IMR-90 (cell line): Measurements from ENCODE around the gene TDRKH. TPM values are rescaled to one million over a fixed set of nuclear protein-coding genes. Genes with fewer than 3 reads are reported as not detected.

ENCODE experiments used
- ATAC-seq: fragments of 200-7000 bp; cut with Tn5 transposase; 2 replicates; pipeline ENCODE4 v1.9.1; 2020; ENCODE audit warnings: low read depth, mild to moderate bottlenecking, moderate library complexity
- BruUV-seq: library from RNA; stranded (reverse); fragments of 400-500 nt; replicated peaks from 2 replicates; lab custom pipeline; 2021; lab: Mats Ljungman, UMichigan
- CTCF ChIA-PET: fragments of 300-600 bp; formaldehyde crosslinking; extraction: SDS; loops from one replicate; lab custom pipeline; 2021; ENCODE audit warnings: antibody characterized with exemption; lab: Yijun Ruan, JAX
- POLR2A ChIA-PET: fragments of 300-600 bp; sonication (Branson Sonifier 250); formaldehyde crosslinking; loops from one replicate; lab custom pipeline; 2022; ENCODE audit warnings: antibody characterized with exemption; ENCODE audit not compliant: unreplicated experiment; lab: Charles Lee
- DNase-seq: peaks from one replicate; pipeline ENCODE4 v3.0.0; 2013
- H2AFZ ChIP-seq: replicated peaks from 2 replicates; pipeline ENCODE3; 2013; ENCODE audit warnings: low read length, mild to moderate bottlenecking; ENCODE audit not compliant: poor library complexity
- H2AK5ac ChIP-seq: 2 replicates; pipeline ENCODE4 v1.6.1; 2013; ENCODE audit warnings: low read depth, low read length, inconsistent platforms
- H2AK9ac ChIP-seq: replicated peaks from 2 replicates; pipeline ENCODE3; 2013; ENCODE audit warnings: mild to moderate bottlenecking, low read depth, low read length, moderate library complexity; ENCODE audit not compliant: poor library complexity
- H2BK120ac ChIP-seq: 2 replicates; pipeline ENCODE4 v1.6.1; 2013; ENCODE audit warnings: low read depth, low read length, inconsistent platforms
- H2BK15ac ChIP-seq: 3 replicates; pipeline ENCODE4 v1.6.1; 2013; ENCODE audit warnings: low read depth, low read length, inconsistent platforms
- H2BK20ac ChIP-seq: 2 replicates; pipeline ENCODE4 v1.6.1; 2013; ENCODE audit warnings: low read depth, mild to moderate bottlenecking, inconsistent platforms, low read length, moderate library complexity
- H2BK5ac ChIP-seq: 2 replicates; pipeline ENCODE4 v1.6.1; 2013; ENCODE audit warnings: mild to moderate bottlenecking, low read depth, low read length, inconsistent platforms; ENCODE audit not compliant: poor library complexity, severe bottlenecking
- H3K14ac ChIP-seq: replicated peaks from 2 replicates; pipeline ENCODE4 v1.6.1; 2013; ENCODE audit warnings: low read depth, low read length, inconsistent platforms
- H3K18ac ChIP-seq: 2 replicates; pipeline ENCODE4 v1.6.1; 2013; ENCODE audit warnings: low read depth, low read length, control low read depth
- H3K23ac ChIP-seq: 2 replicates; pipeline ENCODE4 v1.6.1; 2013; ENCODE audit warnings: low read depth, low read length, inconsistent platforms
- H3K27ac ChIP-seq: 2 replicates; pipeline ENCODE4 v1.5.1; 2013; ENCODE audit warnings: mild to moderate bottlenecking, control low read depth, low read length; ENCODE audit not compliant: insufficient read depth
- H3K27me3 ChIP-seq: 2 replicates; pipeline ENCODE4 v1.6.1; 2013; ENCODE audit warnings: low read length; ENCODE audit not compliant: control insufficient read depth, insufficient read depth
- H3K36me3 ChIP-seq: 2 replicates; pipeline ENCODE4 v1.6.1; 2013; ENCODE audit warnings: low read length, mixed read lengths; ENCODE audit not compliant: control insufficient read depth, insufficient read depth
- H3K4ac ChIP-seq: 2 replicates; pipeline ENCODE4 v1.6.1; 2013; ENCODE audit warnings: low read depth, low read length, inconsistent platforms
- H3K4me1 ChIP-seq: 2 replicates; pipeline ENCODE4 v1.6.1; 2013; ENCODE audit warnings: low read length, mixed read lengths; ENCODE audit not compliant: control insufficient read depth, insufficient read depth
- H3K4me2 ChIP-seq: 2 replicates; pipeline ENCODE4 v1.6.1; 2013; ENCODE audit warnings: low read depth, mild to moderate bottlenecking, control low read depth, low read length, moderate library complexity
- H3K4me3 ChIP-seq: 2 replicates; pipeline ENCODE4 v1.5.1; 2013; ENCODE audit warnings: low read depth, mild to moderate bottlenecking, control low read depth, low read length, moderate library complexity; ENCODE audit not compliant: insufficient read depth
- H3K56ac ChIP-seq: 2 replicates; pipeline ENCODE4 v1.6.1; 2013; ENCODE audit warnings: low read length, inconsistent platforms; ENCODE audit not compliant: insufficient read depth; ENCODE audit errors: extremely low read depth
- H3K79me1 ChIP-seq, 2 experiments: 2 replicates each; pipeline ENCODE4 v1.6.1; 2013; ENCODE audit warnings: low read length in 2 of 2, inconsistent platforms in 1 of 2, low read depth in 1 of 2
- H3K9ac ChIP-seq: 2 replicates; pipeline ENCODE4 v1.6.1; 2013; ENCODE audit warnings: low read depth, low read length, control low read depth
- H3K9me1 ChIP-seq: 2 replicates; pipeline ENCODE4 v1.6.1; 2013; ENCODE audit warnings: low read length, inconsistent platforms; ENCODE audit not compliant: insufficient read depth
- H3K9me3 ChIP-seq: 2 replicates; pipeline ENCODE4 v1.6.1; 2013; ENCODE audit warnings: low read length; ENCODE audit not compliant: control insufficient read depth, insufficient read depth
- H4K20me1 ChIP-seq: 2 replicates; pipeline ENCODE4 v1.6.1; 2013; ENCODE audit warnings: low read length, inconsistent platforms; ENCODE audit not compliant: insufficient read depth
- H4K5ac ChIP-seq: 2 replicates; pipeline ENCODE4 v1.6.1; 2013; ENCODE audit warnings: mild to moderate bottlenecking, low read depth, low read length, control low read depth
- H4K8ac ChIP-seq, 2 experiments: 2 replicates each; pipeline ENCODE4 v1.6.1; 2013; ENCODE audit warnings: low read depth in 2 of 2, low read length in 2 of 2, control low read depth in 1 of 2, inconsistent platforms in 1 of 2
- H4K91ac ChIP-seq: 2 replicates; pipeline ENCODE4 v1.6.1; 2013; ENCODE audit warnings: low read depth, low read length, inconsistent platforms; ENCODE audit not compliant: insufficient read depth
- FOS ChIP-seq: fragments of 150-350 bp; IDR thresholded peaks from 2 replicates; pipeline ENCODE4 v1.6.1; 2016; ENCODE audit warnings: low read depth, low read length
- MAZ ChIP-seq: IDR thresholded peaks from 2 replicates; pipeline ENCODE4 v1.6.1; 2012; ENCODE audit warnings: low read depth, mild to moderate bottlenecking, low read length, improper control_type of control experiment, moderate library complexity, borderline replicate concordance
- MXI1 ChIP-seq: IDR thresholded peaks from 2 replicates; pipeline ENCODE4 v1.6.1; 2012; ENCODE audit warnings: low read depth, mild to moderate bottlenecking, low read length, moderate library complexity, borderline replicate concordance
- POLR2A ChIP-seq: IDR thresholded peaks from 2 replicates; pipeline ENCODE4 v1.6.1; 2012; ENCODE audit warnings: mild to moderate bottlenecking, low read depth, low read length
- RAD21 ChIP-seq: IDR thresholded peaks from 2 replicates; pipeline ENCODE4 v1.6.1; 2012; ENCODE audit warnings: low read length, improper control_type of control experiment
- SMC3 ChIP-seq: fragments of 150-350 bp; IDR thresholded peaks from 2 replicates; pipeline ENCODE4 v1.6.1; 2016; ENCODE audit warnings: low read depth, mild to moderate bottlenecking, antibody characterized with exemption, low read length, moderate library complexity
- WGBS, 2 experiments: methylation state at CpG; one replicate each; pipeline versions ENCODE4 v1.1.5 to v1.1.7; 2013; ENCODE audit warnings: missing lambda C conversion rate in 2 of 2; ENCODE audit not compliant: insufficient read length in 1 of 2; ENCODE audit errors: extremely low coverage in 2 of 2; 5-methylcytosine and 5-hydroxymethylcytosine counted together
- dilution Hi-C: fragments of 300-500 bp; cut with HindIII; formaldehyde crosslinking; loops from one replicate; pipeline ENCODE4 v1.14.3; 2018; ENCODE audit warnings: low sequenced_read_pairs; ENCODE audit not compliant: unreplicated experiment
- in situ Hi-C: fragments of 300-500 bp; cut with MboI; formaldehyde crosslinking; loops from 3 replicates; pipeline ENCODE4 v1.14.3; 2019; ENCODE audit warnings: low sequenced_read_pairs, inconsistent platforms, mixed read lengths
- intact Hi-C: fragments of 100-400 bp; cut with micrococcal nuclease; formaldehyde crosslinking; loops from 2 replicates; pipeline ENCODE4 v1.10.0; 2022
- polyA plus RNA-seq, 3 experiments: library from polyadenylated mRNA; depleted of rRNA; stranded (reverse); fragments of >200 nt; gene quantifications; 2 replicates each; pipeline ENCODE4 v1.2.3, GENCODE V29; 2012; ENCODE audit warnings: low replicate concordance in 1 of 3
- total RNA-seq: library from RNA; depleted of rRNA; stranded (reverse); fragments of >200 nt; gene quantifications from 2 replicates; pipeline ENCODE4 v1.2.3, GENCODE V29; 2012
- TF ChIP-seq, protein P1 (sequence below): fragments of 150-350 bp; IDR thresholded peaks from 2 replicates; pipeline ENCODE4 v1.6.1; 2016; ENCODE audit warnings: low read depth, mild to moderate bottlenecking, low read length, moderate library complexity, borderline replicate concordance
- TF ChIP-seq, protein P2 (sequence below): conservative IDR thresholded peaks from 2 replicates; pipeline ENCODE4 v1.5.1; 2012; ENCODE audit warnings: mild to moderate bottlenecking, low read depth, low read length, improper control_type of control experiment

Gene TDRKH
- total and polyA plus RNA-seq, 2 of the 4 experiments (the other 2 are of a cell fraction) = 1.2 to 2.2 TPM

DNA sequence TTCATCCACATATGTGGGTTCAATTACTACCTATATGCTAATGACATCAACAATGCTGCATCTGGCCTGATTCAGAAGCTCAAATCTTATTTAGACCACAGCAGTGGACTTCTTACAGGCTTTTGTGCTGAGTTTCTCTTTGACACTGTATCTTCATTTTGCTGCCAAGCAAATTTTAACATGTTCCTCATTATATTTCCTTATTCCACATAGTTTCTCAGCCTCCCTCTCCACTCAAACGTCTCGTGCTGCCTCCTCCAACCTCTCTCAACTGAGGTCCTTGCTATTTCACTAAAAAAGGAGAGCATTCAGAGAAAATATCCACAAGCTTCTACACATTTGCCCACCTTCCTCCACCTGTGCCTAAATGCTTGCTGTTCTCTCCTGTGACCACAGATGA, 6.5 kb downstream of the TDRKH start:
- Histone ChIP-seq H3K4ac (no peak overlapping the region), H3K27ac (no peak overlapping the region), H2BK5ac (no peak overlapping the region), H3K9me1 (no peaks in the 10 kb centered on the region), H2BK120ac (no peak overlapping the region), H3K36me3 (no peaks in the 10 kb centered on the region), H4K8ac (no peak overlapping the region), H3K23ac (no peak overlapping the region), H2AFZ (no peak overlapping the region), H3K56ac (no peak overlapping the region), H4K20me1 (no peaks in the 10 kb centered on the region), H2BK15ac (no peak overlapping the region), H4K5ac (no peak overlapping the region), H3K4me2 (no peak overlapping the region), H4K91ac (no peak overlapping the region), H3K9me3 (no peaks in the 10 kb centered on the region), H3K79me1 (no peaks in the 10 kb centered on the region), H3K9ac (no peak overlapping the region), H3K18ac (no peak overlapping the region), H3K27me3 (peaks cover 21% of the 10 kb centered on the region), H3K14ac (no peak overlapping the region), H2BK20ac (no peak overlapping the region), H2AK5ac (no peak overlapping the region), H2AK9ac (no peak overlapping the region), H3K4me1 (no peaks in the 10 kb centered on the region), H3K4me3 (no peak overlapping the region)
- DNase-seq (no peak), ATAC-seq (no peak)
- dilution Hi-C loops (loop anchor here (25.0 kb wide), 1 partner anchor 104 kb away; no protein-coding TSS in a partner anchor), intact Hi-C loops (no loop called here), in situ Hi-C loops (no loop called here)
- ChIA-PET POLR2A (no interaction called here), CTCF (no interaction called here)
- TF ChIP-seq POLR2A (no peak), MXI1 (no peak), SMC3 (no peak), RAD21 (no peak), MAZ (no peak), FOS (no peak)
- TF ChIP-seq, protein P1, sequence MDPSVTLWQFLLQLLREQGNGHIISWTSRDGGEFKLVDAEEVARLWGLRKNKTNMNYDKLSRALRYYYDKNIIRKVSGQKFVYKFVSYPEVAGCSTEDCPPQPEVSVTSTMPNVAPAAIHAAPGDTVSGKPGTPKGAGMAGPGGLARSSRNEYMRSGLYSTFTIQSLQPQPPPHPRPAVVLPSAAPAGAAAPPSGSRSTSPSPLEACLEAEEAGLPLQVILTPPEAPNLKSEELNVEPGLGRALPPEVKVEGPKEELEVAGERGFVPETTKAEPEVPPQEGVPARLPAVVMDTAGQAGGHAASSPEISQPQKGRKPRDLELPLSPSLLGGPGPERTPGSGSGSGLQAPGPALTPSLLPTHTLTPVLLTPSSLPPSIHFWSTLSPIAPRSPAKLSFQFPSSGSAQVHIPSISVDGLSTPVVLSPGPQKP = no peak
- TF ChIP-seq, protein P2, sequence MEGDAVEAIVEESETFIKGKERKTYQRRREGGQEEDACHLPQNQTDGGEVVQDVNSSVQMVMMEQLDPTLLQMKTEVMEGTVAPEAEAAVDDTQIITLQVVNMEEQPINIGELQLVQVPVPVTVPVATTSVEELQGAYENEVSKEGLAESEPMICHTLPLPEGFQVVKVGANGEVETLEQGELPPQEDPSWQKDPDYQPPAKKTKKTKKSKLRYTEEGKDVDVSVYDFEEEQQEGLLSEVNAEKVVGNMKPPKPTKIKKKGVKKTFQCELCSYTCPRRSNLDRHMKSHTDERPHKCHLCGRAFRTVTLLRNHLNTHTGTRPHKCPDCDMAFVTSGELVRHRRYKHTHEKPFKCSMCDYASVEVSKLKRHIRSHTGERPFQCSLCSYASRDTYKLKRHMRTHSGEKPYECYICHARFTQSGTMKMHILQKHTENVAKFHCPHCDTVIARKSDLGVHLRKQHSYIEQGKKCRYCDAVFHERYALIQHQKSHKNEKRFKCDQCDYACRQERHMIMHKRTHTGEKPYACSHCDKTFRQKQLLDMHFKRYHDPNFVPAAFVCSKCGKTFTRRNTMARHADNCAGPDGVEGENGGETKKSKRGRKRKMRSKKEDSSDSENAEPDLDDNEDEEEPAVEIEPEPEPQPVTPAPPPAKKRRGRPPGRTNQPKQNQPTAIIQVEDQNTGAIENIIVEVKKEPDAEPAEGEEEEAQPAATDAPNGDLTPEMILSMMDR = no peak
- BruUV-seq = no TSS peak
- WGBS, 2 experiments = 47% methylated on average over 2 of the region's 2 CpGs; no CpG with 5 or more reads in 1 of the 2 experiments
